Astrocyte of the cerebellum (primary cell): ENCODE data around the gene ZNF607.

ENCODE experiments used
- DNase-seq: peaks from one replicate; pipeline ENCODE4 v3.0.0-alpha.2; 2011; ENCODE audit warnings: low read depth
- H3K4me3 ChIP-seq: 2 replicates; pipeline ENCODE4 v1.5.1; 2011; ENCODE audit warnings: mild to moderate bottlenecking, low read depth, low read length, moderate library complexity
- CTCF ChIP-seq: IDR thresholded peaks from 2 replicates; pipeline ENCODE4 v1.5.1; 2012; ENCODE audit warnings: low read length, low read depth, moderate library complexity, mild to moderate bottlenecking; ENCODE audit errors: missing control alignments
- in situ Hi-C: cut with HindIII; loops from 2 replicates; pipeline ENCODE4 v1.10.0; 2017; ENCODE audit warnings: low sequenced_read_pairs

ZNF607 gene

GRCh38 chr19:37716140-37716539 is 3.4 kb downstream of the ZNF607 start:
- no peak for TF ChIP-seq CTCF
- H3K4me3 ChIP-seq: no peak overlapping the region

GRCh38 chr19:37706052-37706605 is 13.4 kb downstream of the ZNF607 start:
- no peak for DNase-seq
- no peak overlapping the region for H3K4me3 ChIP-seq
- in situ Hi-C loops: no loop called here
- no peak for TF ChIP-seq CTCF

More at GRCh38 chr19:37716140-37716539, 3.4 kb downstream of the ZNF607 start:
- DNase-seq: no peak
- in situ Hi-C loops: no loop called here

- no peak for DNase-seq
- TF ChIP-seq CTCF: no peak
- no peak overlapping the region for H3K4me3 ChIP-seq
- in situ Hi-C loops: no loop called here
These were observed 20.5 kb downstream of the ZNF607 start for GRCh38 chr19:37699057-37699456.

GRCh38 chr19:37698216-37698615 is 21.3 kb downstream of the ZNF607 start:
- no peak overlapping the region for H3K4me3 ChIP-seq
- in situ Hi-C loops: no loop called here
- no peak for TF ChIP-seq CTCF
- DNase-seq: no peak

GRCh38 chr19:37695144-37695899 is 24.2 kb downstream of the ZNF607 start:
- in situ Hi-C loops: no loop called here

GRCh38 chr19:37692956-37693620 is 26.5 kb downstream of the ZNF607 start:
- TF ChIP-seq CTCF: no peak
- in situ Hi-C loops: no loop called here
- no peak overlapping the region for H3K4me3 ChIP-seq
- DNase-seq: no peak

More at GRCh38 chr19:37695144-37695899, 24.2 kb downstream of the ZNF607 start:
- TF ChIP-seq CTCF: no peak
- no peak for DNase-seq
- no peak overlapping the region for H3K4me3 ChIP-seq
